Skeletal muscle satellite cell (primary cell): Measurements from ENCODE around the gene ZNF664.

Experiments used
- H3K27me3 ChIP-seq: 2 replicates; pipeline ENCODE4 v1.7.0; 2013; ENCODE audit warnings: low read length; ENCODE audit not compliant: control insufficient read depth, insufficient read depth
- H3K36me3 ChIP-seq: 2 replicates; pipeline ENCODE4 v1.7.0; 2013; ENCODE audit warnings: mild to moderate bottlenecking, control low read depth, low read length; ENCODE audit not compliant: insufficient read depth
- H3K4me1 ChIP-seq: 2 replicates; pipeline ENCODE4 v1.7.0; 2013; ENCODE audit warnings: low read length; ENCODE audit not compliant: control insufficient read depth, insufficient read depth
- H3K4me2 ChIP-seq: 2 replicates; pipeline ENCODE4 v1.7.0; 2013; ENCODE audit warnings: mild to moderate bottlenecking, low read length
- H3K4me3 ChIP-seq: 2 replicates; pipeline ENCODE4 v1.7.0; 2013; ENCODE audit warnings: low read length
- H3K9ac ChIP-seq: 2 replicates; pipeline ENCODE4 v1.7.0; 2013; ENCODE audit warnings: mild to moderate bottlenecking, low read depth, low read length, moderate library complexity
- H3K9me3 ChIP-seq: replicated peaks from 2 replicates; pipeline ENCODE4 v1.7.0; 2013; ENCODE audit warnings: mild to moderate bottlenecking, control low read depth, low read length

Gene ZNF664

DNA sequence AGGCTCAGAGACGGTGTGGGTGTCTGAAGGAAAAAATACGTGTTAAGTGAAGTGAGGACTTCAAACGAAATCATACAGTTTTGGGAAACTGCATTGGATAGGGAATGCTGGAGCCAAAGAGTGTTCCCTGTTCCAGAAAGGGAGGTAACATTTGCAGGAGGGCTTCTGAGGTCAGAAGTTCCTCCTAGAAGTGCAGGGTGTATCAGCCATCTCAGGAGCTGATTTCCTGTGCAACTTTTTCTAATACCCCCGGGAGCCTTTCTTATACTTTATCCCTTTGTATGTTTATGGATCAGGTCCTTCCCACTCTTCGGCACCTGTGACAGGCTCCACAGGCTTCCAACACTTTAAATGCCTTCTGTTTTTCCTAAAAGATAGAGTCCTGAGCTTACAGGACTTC lies 24.9 kb downstream of the ZNF664 start:
- H3K4me2 ChIP-seq, result no peak overlapping the region
- no peaks in the 10 kb centered on the region for H3K27me3 ChIP-seq
- H3K4me1 ChIP-seq, result peaks cover 11% of the 10 kb centered on the region
- H3K4me3 ChIP-seq, result no peak overlapping the region
- H3K9ac ChIP-seq, result no peak overlapping the region
- no peaks in the 10 kb centered on the region for H3K9me3 ChIP-seq
- H3K36me3 ChIP-seq, result peaks cover 18% of the 10 kb centered on the region

DNA sequence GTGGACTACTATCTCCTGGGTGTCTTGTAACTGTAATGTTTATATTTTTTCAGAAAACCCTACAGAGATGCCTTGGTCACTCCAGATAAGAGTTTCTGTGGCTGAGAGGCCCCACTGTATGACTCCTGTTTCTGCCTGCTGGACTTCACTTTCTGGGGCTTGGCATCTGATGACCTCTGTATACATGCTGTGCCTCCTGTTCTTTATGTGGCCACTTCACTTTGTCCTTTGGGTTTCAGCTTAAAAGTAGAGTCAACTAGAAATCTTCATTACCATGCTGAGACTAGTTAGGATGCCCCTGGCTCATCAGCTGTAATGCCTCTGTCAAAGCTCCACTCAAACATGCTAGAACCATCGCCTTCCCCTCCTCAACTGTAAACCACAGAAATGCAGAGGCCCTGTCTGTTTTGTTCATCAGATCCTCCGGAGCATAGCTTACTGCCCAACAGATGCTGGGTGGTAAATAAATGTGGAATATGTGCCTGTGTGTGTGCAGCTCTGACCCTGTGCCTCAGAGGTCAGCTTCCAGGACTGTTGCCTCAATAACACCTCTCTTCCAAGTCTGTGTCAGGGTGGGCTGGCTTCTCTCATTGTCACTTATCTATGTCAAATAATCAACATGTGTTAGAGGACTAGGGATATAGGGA lies 25.5 kb downstream of the ZNF664 start:
- Histone ChIP-seq H3K36me3 (peaks cover 13% of the 10 kb centered on the region), H3K4me2 (no peak overlapping the region), H3K9me3 (no peaks in the 10 kb centered on the region), H3K9ac (no peak overlapping the region), H3K4me1 (peaks cover 11% of the 10 kb centered on the region), H3K4me3 (no peak overlapping the region), H3K27me3 (no peaks in the 10 kb centered on the region)

DNA sequence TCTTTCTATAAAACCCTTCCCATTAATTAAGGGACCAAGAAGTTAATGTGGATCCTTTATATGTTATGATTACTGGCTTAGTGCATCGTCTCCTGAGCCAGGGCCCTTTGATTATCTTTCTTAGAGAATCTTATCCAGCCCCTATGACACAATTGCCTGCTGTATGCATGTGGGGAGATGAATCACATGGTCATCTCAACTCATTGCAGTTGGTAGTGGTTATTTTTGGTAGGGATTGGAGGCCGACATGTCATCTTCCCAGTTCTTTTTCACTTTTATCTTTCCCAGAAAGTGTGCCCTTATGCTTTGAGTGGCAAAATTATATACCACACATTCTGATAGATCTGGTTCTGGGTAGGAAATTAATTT lies 26.0 kb downstream of the ZNF664 start:
- no peak overlapping the region for H3K9ac ChIP-seq
- H3K27me3 ChIP-seq, result no peaks in the 10 kb centered on the region
- H3K4me3 ChIP-seq, result no peak overlapping the region
- H3K4me2 ChIP-seq, result no peak overlapping the region
- peaks cover 11% of the 10 kb centered on the region for H3K4me1 ChIP-seq
- peaks cover 15% of the 10 kb centered on the region for H3K36me3 ChIP-seq
- H3K9me3 ChIP-seq, result no peaks in the 10 kb centered on the region

GRCh38 chr12:124000111-124000510 lies 27.1 kb downstream of the ZNF664 start:
- Histone ChIP-seq H3K9ac (no peak overlapping the region), H3K4me2 (no peak overlapping the region), H3K27me3 (no peaks in the 10 kb centered on the region), H3K4me3 (no peak overlapping the region), H3K9me3 (no peaks in the 10 kb centered on the region), H3K36me3 (peaks cover 17% of the 10 kb centered on the region), H3K4me1 (peaks cover 3% of the 10 kb centered on the region)

DNA sequence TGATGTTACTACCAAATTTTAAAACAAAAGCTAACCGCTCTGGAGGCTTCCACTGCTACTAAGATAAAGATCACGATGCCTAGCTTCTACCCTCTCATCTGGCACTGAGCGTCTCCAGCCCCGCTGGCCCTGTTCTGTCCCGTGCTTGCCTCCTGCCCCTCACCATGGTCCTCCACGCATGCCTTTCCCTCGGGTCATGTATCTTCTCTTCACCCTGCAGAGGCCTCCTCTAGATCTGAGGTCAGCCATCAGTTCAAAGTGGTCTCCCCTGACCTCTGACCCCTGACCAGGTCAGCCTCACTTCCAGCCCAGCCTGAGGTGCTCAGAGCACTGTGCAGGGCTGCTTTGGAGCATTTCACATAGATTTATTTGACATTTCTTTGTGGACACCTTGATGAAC lies 28.3 kb downstream of the ZNF664 start:
- Histone ChIP-seq H3K9me3 (no peaks in the 10 kb centered on the region), H3K4me2 (no peak overlapping the region), H3K27me3 (no peaks in the 10 kb centered on the region), H3K36me3 (peaks cover 18% of the 10 kb centered on the region), H3K4me1 (no peaks in the 10 kb centered on the region), H3K4me3 (no peak overlapping the region), H3K9ac (no peak overlapping the region)

DNA sequence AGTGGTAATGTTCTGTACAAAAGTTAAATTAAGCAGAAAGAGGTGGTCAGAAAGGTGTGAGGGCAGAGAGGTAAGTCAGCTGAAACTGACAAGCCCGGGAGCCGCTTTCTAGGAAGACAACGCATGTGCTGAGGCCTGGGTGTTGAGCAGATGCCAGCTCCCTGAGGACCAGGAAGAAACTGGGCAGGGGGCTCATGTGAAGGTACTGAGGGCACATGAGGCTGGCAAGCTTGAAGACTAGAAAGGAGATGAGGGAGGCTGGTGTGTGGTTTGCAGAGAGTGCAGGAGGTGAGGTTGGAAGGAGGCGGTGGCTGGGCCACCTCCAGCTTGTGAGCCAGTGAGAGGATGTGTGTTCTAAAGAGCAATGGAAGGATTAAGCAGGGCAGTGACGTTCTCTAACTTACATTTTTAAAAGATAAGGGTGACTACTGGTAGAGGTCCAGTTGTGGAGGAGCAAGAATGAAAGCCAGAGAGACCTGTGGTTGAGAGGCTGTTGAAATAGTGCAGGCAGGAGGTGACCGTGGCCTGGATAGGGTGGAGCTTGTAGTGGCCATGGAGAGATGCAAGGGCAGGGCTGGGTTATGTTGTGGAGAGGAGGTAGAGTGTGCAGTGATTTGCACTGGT lies 29.1 kb downstream of the ZNF664 start:
- Histone ChIP-seq H3K4me1 (no peaks in the 10 kb centered on the region), H3K27me3 (no peaks in the 10 kb centered on the region), H3K9ac (no peak overlapping the region), H3K9me3 (no peaks in the 10 kb centered on the region), H3K36me3 (peaks cover 18% of the 10 kb centered on the region), H3K4me3 (no peak overlapping the region), H3K4me2 (no peak overlapping the region)

DNA sequence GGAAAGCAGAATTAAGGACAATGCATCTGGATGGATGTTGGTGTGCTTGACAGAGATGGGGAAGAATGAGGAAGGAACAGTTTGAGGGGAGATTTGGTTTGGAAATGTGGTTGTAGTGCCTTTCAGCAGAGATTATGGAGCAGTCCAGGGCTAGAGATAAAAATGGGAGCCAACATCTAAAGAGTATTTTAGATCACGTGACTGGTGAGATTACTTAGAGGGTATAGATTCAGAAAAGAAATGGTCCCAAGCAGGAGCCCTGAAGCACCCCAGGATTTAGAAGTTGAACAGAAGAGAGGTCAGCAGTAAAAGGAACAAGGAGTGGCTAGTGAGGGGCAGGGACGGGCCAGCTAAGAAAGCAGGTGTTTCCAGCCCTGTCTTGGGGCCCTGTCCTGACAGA lies 29.6 kb downstream of the ZNF664 start:
- peaks cover 18% of the 10 kb centered on the region for H3K36me3 ChIP-seq
- no peak overlapping the region for H3K4me2 ChIP-seq

DNA sequence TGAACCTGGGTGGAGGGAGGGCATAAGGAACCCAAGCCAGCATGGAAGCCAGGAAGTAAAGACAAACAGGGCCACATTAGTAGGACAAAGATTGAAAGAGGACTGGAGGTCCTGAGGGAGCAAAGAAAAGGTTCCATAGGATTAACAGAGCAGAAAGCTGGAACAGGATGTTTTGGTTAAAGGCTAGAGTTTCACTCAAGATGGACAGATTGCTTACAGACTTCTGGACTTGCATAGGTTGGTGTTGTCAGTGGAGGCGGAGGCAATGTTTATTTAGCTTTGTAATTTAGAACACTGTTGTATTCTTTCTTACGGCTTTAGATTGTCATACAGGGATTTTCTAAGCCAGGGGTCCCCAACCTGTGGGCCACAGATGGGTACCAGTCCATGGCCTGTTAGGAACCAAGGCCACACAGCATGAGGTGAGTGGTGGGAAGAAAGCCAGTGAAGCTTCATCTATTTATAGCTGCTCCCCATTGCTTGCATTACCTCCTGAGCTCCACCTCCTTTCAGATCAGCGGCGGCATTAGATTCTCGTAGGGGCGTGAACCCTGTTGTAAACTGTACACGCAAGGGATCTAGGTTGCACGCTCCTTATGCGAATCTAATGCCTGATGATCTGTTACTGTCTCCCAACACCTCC lies 31.3 kb downstream of the ZNF664 start:
- Histone ChIP-seq H3K36me3 (peaks cover 9% of the 10 kb centered on the region), H3K4me2 (no peak overlapping the region), H3K4me1 (no peaks in the 10 kb centered on the region), H3K9me3 (no peaks in the 10 kb centered on the region), H3K9ac (no peak overlapping the region), H3K27me3 (no peaks in the 10 kb centered on the region), H3K4me3 (no peak overlapping the region)

More for the DNA sequence above, 29.6 kb downstream of the ZNF664 start:
- no peaks in the 10 kb centered on the region for H3K27me3 ChIP-seq
- H3K9me3 ChIP-seq, result no peaks in the 10 kb centered on the region
- H3K9ac ChIP-seq, result no peak overlapping the region
- H3K4me1 ChIP-seq, result no peaks in the 10 kb centered on the region
- no peak overlapping the region for H3K4me3 ChIP-seq

- no peak overlapping the region for H3K4me2 ChIP-seq
- H3K4me1 ChIP-seq, result no peaks in the 10 kb centered on the region
- H3K27me3 ChIP-seq, result no peaks in the 10 kb centered on the region
- H3K4me3 ChIP-seq, result no peak overlapping the region
- H3K36me3 ChIP-seq, result peaks cover 17% of the 10 kb centered on the region
- H3K9ac ChIP-seq, result no peak overlapping the region
- H3K9me3 ChIP-seq, result no peaks in the 10 kb centered on the region
Measured at GRCh38 chr12:124006085-124006845, 33.2 kb downstream of the ZNF664 start.

DNA sequence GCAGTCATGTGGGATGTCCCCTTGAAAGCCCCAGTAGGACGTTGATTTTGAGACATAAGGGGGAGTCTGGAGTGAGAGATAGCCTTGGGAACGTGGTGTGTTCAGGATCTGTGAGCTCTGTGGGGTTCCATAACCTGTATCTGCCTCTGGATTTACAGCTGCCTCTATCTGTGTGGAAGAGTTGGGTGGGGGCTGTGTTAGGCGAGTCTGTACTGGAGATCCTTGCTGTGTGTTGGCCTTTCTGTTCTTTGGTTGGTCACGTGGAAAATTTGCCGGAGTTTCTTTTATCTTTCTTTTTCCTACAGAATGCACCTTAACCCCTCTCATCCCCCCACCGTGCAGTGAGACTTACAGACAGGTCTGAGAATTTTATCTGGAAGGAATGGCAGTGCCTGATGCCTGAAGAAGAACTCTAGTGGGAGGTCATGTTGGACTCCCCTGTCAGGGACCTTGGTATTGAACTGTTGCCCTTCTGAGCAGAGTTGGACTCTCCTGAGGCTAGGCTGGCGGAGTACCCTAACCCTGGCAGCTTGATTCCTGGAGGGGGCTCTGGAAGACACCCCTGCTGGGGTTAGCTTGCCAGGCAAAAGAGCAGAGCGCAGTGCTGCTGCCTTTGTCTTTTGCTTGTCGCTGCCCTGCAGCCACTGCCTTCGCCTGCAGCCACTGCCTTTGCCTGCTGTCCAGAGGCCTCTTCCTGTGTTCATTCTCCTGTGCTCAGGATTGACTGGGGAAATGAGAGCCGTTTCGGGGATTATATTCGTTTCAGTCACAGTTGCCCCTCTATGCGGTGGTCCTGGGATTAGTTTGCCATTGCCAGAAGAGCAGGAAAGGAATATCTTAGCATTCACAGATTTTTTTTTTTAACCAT lies 34.1 kb downstream of the ZNF664 start:
- Histone ChIP-seq H3K9me3 (no peaks in the 10 kb centered on the region), H3K4me1 (no peaks in the 10 kb centered on the region), H3K9ac (no peak overlapping the region), H3K27me3 (no peaks in the 10 kb centered on the region), H3K4me2 (no peak overlapping the region), H3K36me3 (peaks cover 21% of the 10 kb centered on the region), H3K4me3 (no peak overlapping the region)
